SK-N-SH (cell line): Measurements from ENCODE around the gene MCUR1. TPM values are rescaled to one million over a fixed set of nuclear protein-coding genes. Genes with fewer than 3 reads are reported as not detected.
A peak's percentile ranks its signal among the peaks of the same experiment; 100 is the strongest.

ENCODE experiments used
- CTCF ChIA-PET: fragments of 300-600, 350-600 bp; formaldehyde crosslinking; extraction: SDS; loops from one replicate; lab custom pipeline; 2021; lab: Yijun Ruan, JAX
- POLR2A ChIA-PET: fragments of 350-600 bp; sonication (Branson Sonifier 250); formaldehyde crosslinking; extraction: SDS; loops from one replicate; lab custom pipeline; 2020; ENCODE audit warnings: antibody characterized with exemption, inconsistent platforms; lab: Yijun Ruan, JAX
- DNase-seq: peaks from one replicate; pipeline ENCODE4 v3.0.0; 2012
- H2AFZ ChIP-seq: fragments of 200-600 bp; sonication (generic); 2 replicates; pipeline ENCODE4 v1.8.1; 2016; ENCODE audit warnings: antibody characterized with exemption, mild to moderate bottlenecking, low read depth
- H3F3A ChIP-seq: fragments of 200-600 bp; sonication (generic); replicated peaks from 2 replicates; pipeline ENCODE3; 2016; ENCODE audit warnings: antibody characterized with exemption, mild to moderate bottlenecking; ENCODE audit not compliant: insufficient read depth
- H3K27ac ChIP-seq, 2 experiments: fragments of 200-500 bp in 1 of 2; fragments of 200-600 bp in 1 of 2; sonication (Bioruptor generic) in 1 of 2; sonication (generic), shearing (Covaris generic) in 1 of 2; 2 replicates each; pipeline versions ENCODE4 v1.5.1 to v1.6.1; 2014 to 2016; ENCODE audit warnings: low read depth in 2 of 2, inconsistent platforms in 1 of 2, low read length in 1 of 2, mild to moderate bottlenecking in 1 of 2, mixed read lengths in 1 of 2
- H3K27me3 ChIP-seq: fragments of 200-600 bp; sonication (generic), shearing (Covaris generic); 2 replicates; pipeline ENCODE4 v1.6.1; 2016; ENCODE audit warnings: mixed run types; ENCODE audit not compliant: insufficient read depth
- H3K36me3 ChIP-seq, 2 experiments: fragments of 200-500 bp in 1 of 2; fragments of 200-600 bp in 1 of 2; sonication (Bioruptor generic) in 1 of 2; sonication (generic) in 1 of 2; replicated peaks in 1 of 2; 2 replicates each; pipeline versions ENCODE3 to v1.5.1; 2014 to 2016; ENCODE audit warnings: low read length in 1 of 2, mild to moderate bottlenecking in 1 of 2; ENCODE audit not compliant: insufficient read depth in 2 of 2, control insufficient read depth in 1 of 2
- H3K4me1 ChIP-seq, 2 experiments: fragments of 200-500 bp in 1 of 2; fragments of 200-600 bp in 1 of 2; sonication (Bioruptor generic) in 1 of 2; sonication (generic), shearing (Covaris generic) in 1 of 2; 2 replicates each; pipeline versions ENCODE4 v1.5.1 to v1.6.1; 2014 to 2016; ENCODE audit warnings: low read depth in 1 of 2, low read length in 1 of 2, mixed run types in 1 of 2; ENCODE audit not compliant: insufficient read depth in 2 of 2, control insufficient read depth in 1 of 2
- H3K4me2 ChIP-seq: fragments of 200-600 bp; sonication (generic), shearing (Covaris generic); 2 replicates; pipeline ENCODE4 v1.6.1; 2017; ENCODE audit warnings: mixed run types
- H3K4me3 ChIP-seq, 2 experiments: fragments of 200-500 bp in 1 of 2; fragments of 200-600 bp in 1 of 2; sonication (Bioruptor generic) in 1 of 2; sonication (generic), shearing (Covaris generic) in 1 of 2; 2 replicates each; pipeline versions ENCODE4 v1.5.1 to v1.8.1; 2014 to 2016; ENCODE audit warnings: low read depth in 2 of 2, inconsistent platforms in 1 of 2, low read length in 1 of 2, mild to moderate bottlenecking in 1 of 2, mixed read lengths in 1 of 2, moderate library complexity in 1 of 2
- H3K79me2 ChIP-seq: fragments of 200-600 bp; sonication (generic); 2 replicates; pipeline ENCODE4 v1.8.1; 2017; ENCODE audit warnings: mild to moderate bottlenecking; ENCODE audit not compliant: insufficient read depth
- H3K9ac ChIP-seq: fragments of 200-600 bp; sonication (generic); 2 replicates; pipeline ENCODE4 v1.6.1; 2017; ENCODE audit warnings: mixed run types
- H3K9me2 ChIP-seq: fragments of 200-600 bp; sonication (generic); 2 replicates; pipeline ENCODE4 v1.6.1; 2017; ENCODE audit warnings: mixed run types
- H3K9me3 ChIP-seq: fragments of 200-600 bp; sonication (generic); 2 replicates; pipeline ENCODE4 v1.6.1; 2017; ENCODE audit warnings: mixed run types, mild to moderate bottlenecking, moderate library complexity
- H4K20me1 ChIP-seq: fragments of 200-600 bp; sonication (generic); 2 replicates; pipeline ENCODE4 v1.6.1; 2017; ENCODE audit warnings: mild to moderate bottlenecking, mixed run types; ENCODE audit not compliant: insufficient read depth
- CHD2 ChIP-seq: fragments of 150-350 bp; IDR thresholded peaks from 2 replicates; pipeline ENCODE4 v1.6.1; 2018; ENCODE audit warnings: low read length; ENCODE audit not compliant: partially characterized antibody
- ELF1 ChIP-seq: IDR thresholded peaks from 2 replicates; pipeline ENCODE4 v1.4.0; 2012
- EP300 ChIP-seq, 2 experiments: IDR thresholded peaks; 2 replicates each; pipeline versions ENCODE4 v1.4.0 to v1.6.1; 2012; ENCODE audit warnings: borderline replicate concordance in 1 of 2, low read depth in 1 of 2, low read length in 1 of 2
- EZH2phosphoT487 ChIP-seq: fragments of 200-600 bp; sonication (generic); IDR thresholded peaks from 2 replicates; pipeline ENCODE4 v1.6.1; 2017; ENCODE audit warnings: low read depth, mixed run types, mild to moderate bottlenecking, antibody characterized with exemption, moderate library complexity, borderline replicate concordance
- FOXM1 ChIP-seq: IDR thresholded peaks from 2 replicates; pipeline ENCODE4 v1.4.0; 2012; ENCODE audit warnings: low read depth, mild to moderate bottlenecking
- GABPA ChIP-seq: IDR thresholded peaks from 2 replicates; pipeline ENCODE4 v1.4.0; 2012; ENCODE audit warnings: low read depth, mild to moderate bottlenecking
- RCOR1 ChIP-seq: fragments of 150-350 bp; IDR thresholded peaks from 2 replicates; pipeline ENCODE4 v1.6.1; 2017; ENCODE audit warnings: antibody characterized with exemption, low read length
- TAF1 ChIP-seq: IDR thresholded peaks from 2 replicates; pipeline ENCODE4 v1.6.1; 2012; ENCODE audit warnings: low read depth, mild to moderate bottlenecking, low read length, moderate library complexity, borderline replicate concordance
- TCF12 ChIP-seq: IDR thresholded peaks from 2 replicates; pipeline ENCODE4 v1.4.0; 2012
- WGBS: methylation state at CpG from one replicate; pipeline ENCODE4 v1.1.6; 2017; ENCODE audit warnings: low lambda C conversion rate; 5-methylcytosine and 5-hydroxymethylcytosine counted together
- polyA plus RNA-seq, 3 experiments: library from polyadenylated mRNA; depleted of rRNA; stranded (reverse); fragments of >200 nt; gene quantifications; 2 replicates each; pipeline ENCODE4 v1.2.3, GENCODE V29; 2012
- TF ChIP-seq, protein P1 (sequence below): IDR thresholded peaks from 2 replicates; pipeline ENCODE4 v1.4.0; 2012; ENCODE audit warnings: low read depth
- TF ChIP-seq, protein P2 (sequence below): IDR thresholded peaks from 2 replicates; pipeline ENCODE4 v1.4.0; 2012; ENCODE audit warnings: low read depth, borderline replicate concordance
- TF ChIP-seq, protein P3 (sequence below): IDR thresholded peaks from 2 replicates; pipeline ENCODE4 v1.4.0; 2012; ENCODE audit warnings: low read depth, borderline replicate concordance
- TF ChIP-seq, protein P4 (sequence below): fragments of 200-600 bp; sonication (generic); IDR thresholded peaks from 2 replicates; pipeline ENCODE4 v1.6.1; 2017; ENCODE audit warnings: antibody characterized with exemption, mild to moderate bottlenecking, moderate library complexity
- TF ChIP-seq, protein P5 (sequence below): IDR thresholded peaks from 2 replicates; pipeline ENCODE4; 2012

The MCUR1 gene
- polyA plus RNA-seq, 1 of the 3 experiments (the other 2 are of a cell fraction): 8.3 TPM

DNA sequence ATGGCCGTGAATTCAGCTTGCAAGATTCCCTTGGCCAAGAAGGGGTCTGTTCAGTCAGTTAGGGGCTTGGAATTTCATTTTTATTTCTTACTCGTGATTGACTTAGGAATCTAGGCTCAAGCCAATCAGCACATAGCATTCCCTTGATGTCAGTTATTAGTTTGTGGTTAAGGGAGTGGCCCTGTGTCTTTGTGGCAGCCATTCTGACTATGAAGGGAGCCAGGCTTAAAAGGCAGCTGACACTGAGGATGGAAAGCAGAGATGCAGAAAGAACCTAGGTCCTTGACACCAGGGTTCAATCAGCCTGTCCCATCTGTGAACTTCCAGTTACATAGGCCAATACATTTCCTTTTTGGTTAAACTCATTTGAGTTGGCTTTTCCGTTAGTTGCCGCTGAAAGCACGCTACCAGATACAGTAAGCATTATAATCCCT is 48.1 kb downstream of the MCUR1 start:
- H3K9me3 ChIP-seq: no peaks in the 10 kb centered on the region
- H3K36me3 ChIP-seq: no peaks in the 10 kb centered on the region
- DNase-seq: no peak
- H3K4me2 ChIP-seq: no peak overlapping the region
- TF ChIP-seq, protein P1, sequence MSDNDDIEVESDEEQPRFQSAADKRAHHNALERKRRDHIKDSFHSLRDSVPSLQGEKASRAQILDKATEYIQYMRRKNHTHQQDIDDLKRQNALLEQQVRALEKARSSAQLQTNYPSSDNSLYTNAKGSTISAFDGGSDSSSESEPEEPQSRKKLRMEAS: no peak
- TF ChIP-seq GABPA: no peak
- peak; percentile 38; the same call in 1 of the 2 replicates for TF ChIP-seq TCF12
- TF ChIP-seq, protein P2, sequence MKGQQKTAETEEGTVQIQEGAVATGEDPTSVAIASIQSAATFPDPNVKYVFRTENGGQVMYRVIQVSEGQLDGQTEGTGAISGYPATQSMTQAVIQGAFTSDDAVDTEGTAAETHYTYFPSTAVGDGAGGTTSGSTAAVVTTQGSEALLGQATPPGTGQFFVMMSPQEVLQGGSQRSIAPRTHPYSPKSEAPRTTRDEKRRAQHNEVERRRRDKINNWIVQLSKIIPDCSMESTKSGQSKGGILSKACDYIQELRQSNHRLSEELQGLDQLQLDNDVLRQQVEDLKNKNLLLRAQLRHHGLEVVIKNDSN: no peak
- no peak for TF ChIP-seq CHD2
- TF ChIP-seq, protein P3, sequence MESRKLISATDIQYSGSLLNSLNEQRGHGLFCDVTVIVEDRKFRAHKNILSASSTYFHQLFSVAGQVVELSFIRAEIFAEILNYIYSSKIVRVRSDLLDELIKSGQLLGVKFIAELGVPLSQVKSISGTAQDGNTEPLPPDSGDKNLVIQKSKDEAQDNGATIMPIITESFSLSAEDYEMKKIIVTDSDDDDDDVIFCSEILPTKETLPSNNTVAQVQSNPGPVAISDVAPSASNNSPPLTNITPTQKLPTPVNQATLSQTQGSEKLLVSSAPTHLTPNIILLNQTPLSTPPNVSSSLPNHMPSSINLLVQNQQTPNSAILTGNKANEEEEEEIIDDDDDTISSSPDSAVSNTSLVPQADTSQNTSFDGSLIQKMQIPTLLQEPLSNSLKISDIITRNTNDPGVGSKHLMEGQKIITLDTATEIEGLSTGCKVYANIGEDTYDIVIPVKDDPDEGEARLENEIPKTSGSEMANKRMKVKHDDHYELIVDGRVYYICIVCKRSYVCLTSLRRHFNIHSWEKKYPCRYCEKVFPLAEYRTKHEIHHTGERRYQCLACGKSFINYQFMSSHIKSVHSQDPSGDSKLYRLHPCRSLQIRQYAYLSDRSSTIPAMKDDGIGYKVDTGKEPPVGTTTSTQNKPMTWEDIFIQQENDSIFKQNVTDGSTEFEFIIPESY: no peak
- TF ChIP-seq, protein P4, sequence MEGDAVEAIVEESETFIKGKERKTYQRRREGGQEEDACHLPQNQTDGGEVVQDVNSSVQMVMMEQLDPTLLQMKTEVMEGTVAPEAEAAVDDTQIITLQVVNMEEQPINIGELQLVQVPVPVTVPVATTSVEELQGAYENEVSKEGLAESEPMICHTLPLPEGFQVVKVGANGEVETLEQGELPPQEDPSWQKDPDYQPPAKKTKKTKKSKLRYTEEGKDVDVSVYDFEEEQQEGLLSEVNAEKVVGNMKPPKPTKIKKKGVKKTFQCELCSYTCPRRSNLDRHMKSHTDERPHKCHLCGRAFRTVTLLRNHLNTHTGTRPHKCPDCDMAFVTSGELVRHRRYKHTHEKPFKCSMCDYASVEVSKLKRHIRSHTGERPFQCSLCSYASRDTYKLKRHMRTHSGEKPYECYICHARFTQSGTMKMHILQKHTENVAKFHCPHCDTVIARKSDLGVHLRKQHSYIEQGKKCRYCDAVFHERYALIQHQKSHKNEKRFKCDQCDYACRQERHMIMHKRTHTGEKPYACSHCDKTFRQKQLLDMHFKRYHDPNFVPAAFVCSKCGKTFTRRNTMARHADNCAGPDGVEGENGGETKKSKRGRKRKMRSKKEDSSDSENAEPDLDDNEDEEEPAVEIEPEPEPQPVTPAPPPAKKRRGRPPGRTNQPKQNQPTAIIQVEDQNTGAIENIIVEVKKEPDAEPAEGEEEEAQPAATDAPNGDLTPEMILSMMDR: no peak
- TF ChIP-seq ELF1: no peak
- TF ChIP-seq, protein P5, sequence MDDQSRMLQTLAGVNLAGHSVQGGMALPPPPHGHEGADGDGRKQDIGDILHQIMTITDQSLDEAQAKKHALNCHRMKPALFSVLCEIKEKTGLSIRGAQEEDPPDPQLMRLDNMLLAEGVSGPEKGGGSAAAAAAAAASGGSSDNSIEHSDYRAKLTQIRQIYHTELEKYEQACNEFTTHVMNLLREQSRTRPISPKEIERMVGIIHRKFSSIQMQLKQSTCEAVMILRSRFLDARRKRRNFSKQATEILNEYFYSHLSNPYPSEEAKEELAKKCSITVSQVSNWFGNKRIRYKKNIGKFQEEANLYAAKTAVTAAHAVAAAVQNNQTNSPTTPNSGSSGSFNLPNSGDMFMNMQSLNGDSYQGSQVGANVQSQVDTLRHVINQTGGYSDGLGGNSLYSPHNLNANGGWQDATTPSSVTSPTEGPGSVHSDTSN: peak; percentile 28; the same call in 1 of the 2 replicates
- no peak for TF ChIP-seq EP300 (IDR thresholded peaks at IDR 0.05; ENCODE audit: borderline replicate concordance in 1 of 2, low read depth in 1 of 2, low read length in 1 of 2)
- no peak for TF ChIP-seq FOXM1
- no peak for TF ChIP-seq RCOR1
- TF ChIP-seq TAF1: no peak
- no peak for TF ChIP-seq EZH2phosphoT487
- ChIA-PET POLR2A (no interaction called here), CTCF (no interaction called here)
- H3K4me3 ChIP-seq: no peak overlapping the region
- no peaks in the 10 kb centered on the region for H3F3A ChIP-seq
- H3K4me1 ChIP-seq: peaks cover 0 to 3% of the 10 kb centered on the region in 2 experiments; a peak in 1 of 4 replicates
- no peak overlapping the region for H3K9ac ChIP-seq
- no peak overlapping the region for H3K27ac ChIP-seq
- no peaks in the 10 kb centered on the region for H4K20me1 ChIP-seq
- H3K27me3 ChIP-seq: no peaks in the 10 kb centered on the region
- no peaks in the 10 kb centered on the region for H3K79me2 ChIP-seq
- no peaks in the 10 kb centered on the region for H3K9me2 ChIP-seq
- 0 out of 2 replicates have a peak overlapping the region, but pooled peaks have one; percentile 54 for H2AFZ ChIP-seq
- WGBS: 82% methylated on average over 5 of the region's 5 CpGs
